Natural killer cell (primary cell): ENCODE results near the gene CINP. TPM values are rescaled to one million over a fixed set of nuclear protein-coding genes. Genes with fewer than 3 reads are reported as not detected.

Experiments
- ATAC-seq, 3 donors: fragments of 150-1000 bp in 2 of 3; fragments of 200-7000 bp in 1 of 3; cut with Tn5 transposase; 1 replicate in 1 of 3; 2 replicates in 2 of 3; pipeline ENCODE4 v1.10.0; 2021; ENCODE audit warnings: mild to moderate bottlenecking in 2 of 3, moderate library complexity in 2 of 3
- DNase-seq, 2 donors: peaks; one replicate each; pipeline versions ENCODE4 v3.0.0 to v3.0.0-alpha.2; 2013 to 2021; ENCODE audit warnings: mixed read lengths in 1 of 2
- H3K27ac ChIP-seq: one replicate; pipeline ENCODE4 v1.5.1; 2013; ENCODE audit warnings: mild to moderate bottlenecking, low read length
- H3K27me3 ChIP-seq: one replicate; pipeline ENCODE4 v1.6.1; 2013; ENCODE audit warnings: low read length; ENCODE audit not compliant: control insufficient read depth, insufficient read depth
- H3K36me3 ChIP-seq: one replicate; pipeline ENCODE4 v1.6.1; 2013; ENCODE audit warnings: low read length; ENCODE audit not compliant: control insufficient read depth, insufficient read depth
- H3K4me1 ChIP-seq: one replicate; pipeline ENCODE4 v1.6.1; 2013; ENCODE audit warnings: low read length; ENCODE audit not compliant: control insufficient read depth, insufficient read depth
- H3K4me3 ChIP-seq: one replicate; pipeline ENCODE4 v1.5.1; 2013; ENCODE audit warnings: low read length
- H3K9me3 ChIP-seq: one replicate; pipeline ENCODE4 v1.6.1; 2013; ENCODE audit warnings: low read length; ENCODE audit not compliant: control insufficient read depth, insufficient read depth
- H3K27ac Mint-ChIP-seq, 2 donors: one replicate each; pipeline ENCODE4 v1.8.0; 2022; ENCODE audit warnings: mild to moderate bottlenecking in 2 of 2, mixed read lengths in 2 of 2, moderate library complexity in 1 of 2
- H3K27me3 Mint-ChIP-seq, 2 donors: one replicate each; pipeline ENCODE4 v1.8.0; 2022; ENCODE audit warnings: low read depth in 2 of 2, mixed read lengths in 2 of 2
- H3K36me3 Mint-ChIP-seq: one replicate; pipeline ENCODE4 v1.8.0; 2022; ENCODE audit warnings: mixed read lengths
- H3K4me1 Mint-ChIP-seq, 2 donors: one replicate each; pipeline ENCODE4 v1.8.0; 2022; ENCODE audit warnings: mixed read lengths in 2 of 2
- H3K4me3 Mint-ChIP-seq: one replicate; pipeline ENCODE4 v1.8.0; 2022; ENCODE audit warnings: mild to moderate bottlenecking, moderate library complexity, mixed read lengths
- H3K9me3 Mint-ChIP-seq, 2 donors: one replicate each; pipeline ENCODE4 v1.8.0; 2022; ENCODE audit warnings: mixed read lengths in 2 of 2
- CTCF ChIP-seq: fragments of 200-600 bp; IDR thresholded peaks from one replicate; pipeline ENCODE4 v1.8.0; 2022; ENCODE audit warnings: antibody characterized with exemption
- WGBS: methylation state at CpG from one replicate; pipeline ENCODE4 v1.1.7; 2013; ENCODE audit warnings: missing lambda C conversion rate; ENCODE audit not compliant: insufficient coverage; 5-methylcytosine and 5-hydroxymethylcytosine counted together
- intact Hi-C: fragments of 100-400 bp; cut with micrococcal nuclease; formaldehyde crosslinking; loops from one replicate; pipeline ENCODE4 v1.14.2; 2022
- total RNA-seq, 4 donors: library from RNA; stranded (reverse); fragments of 120-200 nt in 1 of 4; gene quantifications; one replicate each; pipeline versions ENCODE4 v1.2.3 to v1.2.4, GENCODE V29; 2013 to 2022

Gene CINP
- total RNA-seq, result 10 to 100 TPM; 22.4 to 30.0 (median 23.3) TPM
- total RNA-seq (2013), result 24.7 TPM

GRCh38 chr14:102362545-102363181 lies at the start of gene CINP, which contains the start of gene TECPR2:
Gene CINP (minus strand): TSS chr14:102362890. CDS start chr14:102362851, 39 bp downstream.
Gene TECPR2 (plus strand): TSS chr14:102362941. CDS start chr14:102376722, 13,781 bp downstream.
- peak within 1 kb of the TSS; percentile 74 for H3K27ac ChIP-seq
- peak; percentile 92 to 96 for DNase-seq
- H3K4me1 ChIP-seq, result peaks cover 18% of the 10 kb centered on the region
- H3K9me3 ChIP-seq, result no peaks in the 10 kb centered on the region
- H3K4me1 Mint-ChIP-seq, result peaks cover 19 to 33% of the 10 kb centered on the region in 2 donors
- intact Hi-C loops, result loop anchor here (1.0 to 10.0 kb wide), 3 partner anchors 43 to 230 kb away; partner anchors contain the start of genes RCOR1 and ZNF839
- no peak within 1 kb of the TSS for H3K27ac Mint-ChIP-seq
- H3K4me3 Mint-ChIP-seq, result peak within 1 kb of the TSS; percentile 88
- peaks cover 13% of the 10 kb centered on the region for H3K36me3 ChIP-seq
- no peaks in the 10 kb centered on the region for H3K9me3 Mint-ChIP-seq
- under 1% methylated on average over 58 of the region's 58 CpGs for WGBS
- H3K27me3 ChIP-seq, result no peaks in the 10 kb centered on the region
- peak within 1 kb of the TSS; percentile 71 for H3K4me3 ChIP-seq
- no peak for TF ChIP-seq CTCF
- H3K27me3 Mint-ChIP-seq, result no peaks in the 10 kb centered on the region
- H3K36me3 Mint-ChIP-seq, result no peaks in the 10 kb centered on the region
- ATAC-seq, result peak; percentile 90 to 97 (median 94)

GRCh38 chr14:102408724-102409123 lies 46.0 kb upstream of the CINP start:
- Mint-ChIP-seq H3K9me3 (peaks cover 0 to 2% of the 10 kb centered on the region in 2 donors), H3K27me3 (no peaks in the 10 kb centered on the region), H3K4me3 (no peak overlapping the region), H3K36me3 (no peaks in the 10 kb centered on the region), H3K4me1 (peaks cover 4 to 8% of the 10 kb centered on the region in 2 donors), H3K27ac (peak overlapping the region in 1 of 2 donors; percentile 59)
- Histone ChIP-seq H3K27ac (no peak overlapping the region), H3K36me3 (peaks cover 4% of the 10 kb centered on the region), H3K27me3 (no peaks in the 10 kb centered on the region), H3K9me3 (no peaks in the 10 kb centered on the region), H3K4me3 (no peak overlapping the region), H3K4me1 (no peaks in the 10 kb centered on the region)
- no peak for ATAC-seq
- intact Hi-C loops, result no loop called here
- no peak for TF ChIP-seq CTCF
- DNase-seq, result no peak

- no peaks in the 10 kb centered on the region for H3K27me3 Mint-ChIP-seq
- H3K27ac ChIP-seq, result no peak overlapping the region
- H3K36me3 ChIP-seq, result peaks cover 4% of the 10 kb centered on the region
- no peak overlapping the region for H3K4me3 ChIP-seq
- no peak for TF ChIP-seq CTCF
- H3K9me3 Mint-ChIP-seq, result peaks cover 6 to 14% of the 10 kb centered on the region in 2 donors
- no peaks in the 10 kb centered on the region for H3K4me1 ChIP-seq
- H3K27ac Mint-ChIP-seq, result no peak overlapping the region
- ATAC-seq, result no peak
- H3K4me1 Mint-ChIP-seq, result peaks cover 4 to 8% of the 10 kb centered on the region in 2 donors
- WGBS, result 95% methylated on average over 7 of the region's 7 CpGs
- intact Hi-C loops, result no loop called here
- peaks cover 14% of the 10 kb centered on the region for H3K36me3 Mint-ChIP-seq
- H3K9me3 ChIP-seq, result no peaks in the 10 kb centered on the region
- H3K4me3 Mint-ChIP-seq, result no peak overlapping the region
- H3K27me3 ChIP-seq, result no peaks in the 10 kb centered on the region
- DNase-seq, result no peak
These were observed 44.6 kb upstream of the CINP start for GRCh38 chr14:102407258-102407657.

GRCh38 chr14:102403028-102403427 lies 40.3 kb upstream of the CINP start:
- Mint-ChIP-seq H3K27me3 (no peaks in the 10 kb centered on the region), H3K9me3 (peaks cover 9 to 18% of the 10 kb centered on the region in 2 donors), H3K4me1 (no peaks in the 10 kb centered on the region), H3K36me3 (peaks cover 21% of the 10 kb centered on the region), H3K27ac (no peak overlapping the region), H3K4me3 (no peak overlapping the region)
- no peak for TF ChIP-seq CTCF
- no peak for ATAC-seq
- H3K27ac ChIP-seq, result no peak overlapping the region
- peaks cover 25% of the 10 kb centered on the region for H3K9me3 ChIP-seq
- H3K4me3 ChIP-seq, result no peak overlapping the region
- H3K27me3 ChIP-seq, result no peaks in the 10 kb centered on the region
- no peaks in the 10 kb centered on the region for H3K4me1 ChIP-seq
- H3K36me3 ChIP-seq, result no peaks in the 10 kb centered on the region
- DNase-seq, result no peak
- intact Hi-C loops, result no loop called here
